Activated T-helper 2 cell treated with anti-CD3 and anti-CD28 coated beads, Interferon-gamma antibody, Interleukin-2, Interleukin-4, amounts not matched to agents 10 μg/mL and 5 μg/mL and 100 μg/mL, durations not matched to agents 14 hours and 24 hours and 36 hours (primary cell): ENCODE data around the gene C6orf120. TPM values are rescaled to one million over a fixed set of nuclear protein-coding genes. Genes with fewer than 3 reads are reported as not detected.

ENCODE experiments used
- DNase-seq: peaks from one replicate; pipeline ENCODE4 v3.0.0; 2021; ENCODE audit warnings: low spot score
- H3K27ac Mint-ChIP-seq: one replicate; pipeline ENCODE4 v1.8.0; 2021; ENCODE audit warnings: mixed read lengths
- H3K27me3 Mint-ChIP-seq: one replicate; pipeline ENCODE4 v1.8.0; 2021; ENCODE audit warnings: low read depth, mixed read lengths
- H3K36me3 Mint-ChIP-seq: one replicate; pipeline ENCODE4 v1.8.0; 2021; ENCODE audit warnings: low read depth, mixed read lengths
- H3K4me1 Mint-ChIP-seq: one replicate; pipeline ENCODE4 v1.8.0; 2021; ENCODE audit warnings: low read depth, mixed read lengths
- H3K4me3 Mint-ChIP-seq: one replicate; pipeline ENCODE4 v1.8.0; 2021; ENCODE audit warnings: low read depth, mild to moderate bottlenecking, moderate library complexity, mixed read lengths
- H3K9me3 Mint-ChIP-seq: one replicate; pipeline ENCODE4 v1.8.0; 2021; ENCODE audit warnings: mixed read lengths
- intact Hi-C: fragments of 100-400 bp; cut with micrococcal nuclease; formaldehyde crosslinking; loops from one replicate; pipeline ENCODE4 v1.15.1; 2023
- total RNA-seq: library from RNA; stranded (reverse); gene quantifications from 2 replicates; pipeline ENCODE4 v1.2.3, GENCODE V29; 2022

The C6orf120 gene
- total RNA-seq, 1 donor from 2014 or later = 18.9 TPM

DNA sequence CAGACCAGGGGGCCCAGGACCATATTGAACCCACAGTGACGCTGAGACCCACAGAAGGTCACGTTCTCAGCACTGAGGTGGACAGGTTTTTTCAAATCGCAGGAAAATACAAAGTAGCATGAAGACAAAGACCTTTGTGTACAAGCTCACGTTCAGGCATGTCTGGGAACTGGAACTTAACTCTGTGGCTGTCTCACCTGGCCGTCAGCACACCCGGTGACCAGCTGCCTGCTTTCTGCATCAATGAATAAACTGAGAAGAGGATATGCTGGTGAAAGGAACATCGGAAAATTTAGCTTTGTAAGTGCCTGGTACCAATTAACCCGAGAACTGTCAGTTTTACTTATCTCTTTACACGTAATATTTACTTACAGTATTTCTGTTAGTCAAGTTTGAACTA, 36.6 kb upstream of the C6orf120 start:
- intact Hi-C loops = no loop called here
- Mint-ChIP-seq H3K4me1 (peaks cover 7% of the 10 kb centered on the region), H3K4me3 (no peak overlapping the region), H3K9me3 (no peaks in the 10 kb centered on the region), H3K27ac (no peak overlapping the region), H3K36me3 (peaks cover 12% of the 10 kb centered on the region), H3K27me3 (no peaks in the 10 kb centered on the region)
- DNase-seq = no peak

DNA sequence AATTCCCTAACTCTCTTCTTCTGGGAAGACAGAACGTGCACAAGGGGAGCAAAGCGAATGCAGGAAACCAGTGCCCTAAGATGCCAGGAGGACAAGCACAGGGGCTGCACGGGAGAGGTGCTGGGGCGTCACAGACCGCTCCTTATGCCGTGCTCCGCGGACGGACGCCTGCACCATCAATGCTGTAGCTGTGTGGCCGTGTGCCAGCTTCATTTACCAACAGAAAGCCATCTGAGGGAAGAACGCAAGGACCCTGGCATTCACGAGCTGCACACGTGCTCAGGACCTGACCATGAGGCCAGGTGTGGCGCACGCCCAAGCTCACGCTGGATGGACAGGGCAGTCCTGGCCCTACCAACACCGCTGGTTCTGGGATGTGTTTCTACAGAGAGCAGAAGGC, 35.5 kb upstream of the C6orf120 start:
- H3K9me3 Mint-ChIP-seq = no peaks in the 10 kb centered on the region
- H3K4me3 Mint-ChIP-seq = no peak overlapping the region
- intact Hi-C loops = no loop called here
- H3K27me3 Mint-ChIP-seq = no peaks in the 10 kb centered on the region
- H3K4me1 Mint-ChIP-seq = peaks cover 7% of the 10 kb centered on the region
- H3K27ac Mint-ChIP-seq = no peak overlapping the region
- no peak for DNase-seq
- H3K36me3 Mint-ChIP-seq = peaks cover 12% of the 10 kb centered on the region

DNA sequence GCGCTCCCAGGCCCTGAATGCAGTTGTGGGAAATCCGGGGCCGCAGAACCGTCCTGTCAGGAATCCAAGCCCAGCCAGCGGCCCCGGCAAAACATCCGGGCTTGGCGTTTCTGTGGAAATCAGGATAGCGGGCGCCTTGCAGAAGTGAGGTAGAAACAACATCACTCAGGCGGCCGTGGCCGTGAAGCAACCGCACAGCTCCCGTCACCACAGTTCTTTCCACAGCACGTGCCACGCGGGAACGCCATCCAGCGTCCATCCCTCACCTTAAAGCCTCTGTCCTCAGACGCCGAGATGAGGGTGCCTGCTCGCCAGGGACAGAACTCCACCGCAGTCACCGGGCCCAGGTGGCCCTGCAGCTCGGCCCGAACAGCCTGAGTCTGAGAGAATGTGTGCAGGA, 34.2 kb upstream of the C6orf120 start:
- no peak overlapping the region for H3K27ac Mint-ChIP-seq
- intact Hi-C loops = no loop called here
- H3K4me3 Mint-ChIP-seq = no peak overlapping the region
- H3K27me3 Mint-ChIP-seq = no peaks in the 10 kb centered on the region
- DNase-seq = no peak
- peaks cover 7% of the 10 kb centered on the region for H3K4me1 Mint-ChIP-seq
- H3K9me3 Mint-ChIP-seq = no peaks in the 10 kb centered on the region
- H3K36me3 Mint-ChIP-seq = peaks cover 12% of the 10 kb centered on the region

DNA sequence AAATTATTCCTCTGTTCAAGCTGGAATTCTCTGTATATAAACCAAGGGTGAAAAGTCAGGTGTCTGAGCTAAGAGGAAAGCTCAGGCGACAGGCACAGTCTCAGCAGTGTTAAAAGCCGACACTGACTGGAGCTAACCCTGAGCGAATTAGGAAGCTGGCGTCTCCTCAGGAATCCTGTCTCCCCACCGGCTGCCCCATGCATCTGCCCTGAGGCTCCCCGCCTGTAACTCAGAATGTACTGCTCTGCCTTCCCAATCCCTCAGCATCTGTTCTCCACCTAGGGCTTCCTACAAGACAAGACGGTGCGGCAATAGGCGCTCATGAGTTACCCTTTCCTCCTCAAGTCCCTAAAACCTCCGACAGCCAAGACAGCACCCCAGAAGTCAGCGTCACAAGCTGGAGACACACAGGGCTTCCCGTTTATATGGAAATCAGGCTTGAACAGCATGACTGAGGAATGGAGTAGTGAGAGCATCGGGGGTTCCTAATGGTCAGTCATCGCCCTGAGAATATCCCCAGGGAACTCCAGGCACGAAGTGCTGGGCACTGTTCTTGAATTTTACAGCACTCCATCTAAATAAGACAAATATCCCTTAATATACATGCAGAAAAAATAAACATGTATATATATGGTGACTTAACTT, 33.6 kb upstream of the C6orf120 start:
- H3K36me3 Mint-ChIP-seq = peaks cover 7% of the 10 kb centered on the region
- no peak for DNase-seq
- H3K9me3 Mint-ChIP-seq = no peaks in the 10 kb centered on the region
- no peak overlapping the region for H3K4me3 Mint-ChIP-seq
- peaks cover 7% of the 10 kb centered on the region for H3K4me1 Mint-ChIP-seq
- no peak overlapping the region for H3K27ac Mint-ChIP-seq
- intact Hi-C loops = no loop called here
- no peaks in the 10 kb centered on the region for H3K27me3 Mint-ChIP-seq

DNA sequence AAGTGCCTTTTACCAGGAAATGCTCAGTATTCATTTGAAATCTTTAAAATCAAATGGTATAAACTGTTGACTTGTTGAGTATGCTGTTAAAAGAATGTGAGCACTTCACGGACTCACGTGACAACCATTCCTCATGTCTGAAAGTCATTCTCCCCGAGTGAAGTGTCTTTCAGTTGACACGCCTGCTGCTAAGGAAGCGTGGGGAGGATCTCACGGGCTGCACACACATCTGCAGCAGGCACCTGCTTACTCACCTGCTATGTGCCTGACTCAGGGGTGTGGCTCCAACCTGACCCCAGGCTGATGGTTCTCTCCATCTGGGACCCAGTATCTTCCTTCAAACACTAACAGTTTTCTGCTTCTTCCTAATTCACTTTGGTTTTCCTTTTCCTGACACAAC, 32.8 kb upstream of the C6orf120 start:
- Mint-ChIP-seq H3K4me3 (no peak overlapping the region), H3K9me3 (no peaks in the 10 kb centered on the region), H3K4me1 (peaks cover 7% of the 10 kb centered on the region), H3K27me3 (no peaks in the 10 kb centered on the region), H3K27ac (no peak overlapping the region), H3K36me3 (peaks cover 2% of the 10 kb centered on the region)
- no peak for DNase-seq
- intact Hi-C loops = no loop called here

DNA sequence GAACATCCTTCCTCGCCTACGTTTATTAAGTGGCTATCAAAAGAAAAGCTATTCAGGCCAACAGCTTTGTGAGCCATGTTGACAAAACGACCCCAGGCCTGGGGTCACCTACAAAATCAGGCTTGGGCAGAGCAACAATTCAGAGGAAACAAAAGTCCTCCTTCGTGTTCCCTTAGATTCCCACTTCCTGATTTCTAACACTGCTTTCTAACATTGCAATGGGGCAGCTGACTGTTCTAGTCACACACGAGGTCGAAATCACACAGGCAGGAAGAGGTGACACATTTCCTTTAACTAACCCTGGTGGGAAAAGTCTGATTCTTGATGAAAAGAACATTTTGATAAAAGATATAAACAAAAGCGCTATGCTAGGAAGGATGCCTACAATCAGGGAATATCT, 32.0 kb upstream of the C6orf120 start:
- no peaks in the 10 kb centered on the region for H3K27me3 Mint-ChIP-seq

DNA sequence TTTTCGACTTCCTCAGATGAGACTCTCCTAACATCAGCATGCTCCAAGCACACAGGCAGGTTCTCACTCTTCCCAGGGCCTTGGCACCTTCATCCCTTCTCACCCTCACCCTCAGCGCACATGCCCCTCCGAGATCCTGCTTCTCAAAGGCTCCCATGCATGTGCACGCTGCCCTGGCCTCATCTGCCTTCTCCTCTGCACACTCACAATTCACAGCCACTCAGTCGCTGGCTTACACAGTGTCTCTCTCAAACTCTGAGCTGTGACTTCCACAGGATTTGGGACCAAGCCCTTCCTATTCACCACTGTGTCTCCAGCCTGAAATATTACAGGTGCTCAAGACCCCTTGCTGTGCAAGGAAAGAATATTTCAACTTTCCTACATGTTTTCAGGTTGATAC, 30.4 kb upstream of the C6orf120 start:
- Mint-ChIP-seq H3K9me3 (no peaks in the 10 kb centered on the region), H3K4me1 (peaks cover 7% of the 10 kb centered on the region), H3K4me3 (no peak overlapping the region)

More for the DNA sequence above, 32.0 kb upstream of the C6orf120 start:
- H3K27ac Mint-ChIP-seq = no peak overlapping the region
- no peak overlapping the region for H3K4me3 Mint-ChIP-seq
- intact Hi-C loops = no loop called here
- H3K36me3 Mint-ChIP-seq = no peaks in the 10 kb centered on the region
- H3K4me1 Mint-ChIP-seq = peaks cover 7% of the 10 kb centered on the region
- no peaks in the 10 kb centered on the region for H3K9me3 Mint-ChIP-seq
- DNase-seq = no peak

DNA sequence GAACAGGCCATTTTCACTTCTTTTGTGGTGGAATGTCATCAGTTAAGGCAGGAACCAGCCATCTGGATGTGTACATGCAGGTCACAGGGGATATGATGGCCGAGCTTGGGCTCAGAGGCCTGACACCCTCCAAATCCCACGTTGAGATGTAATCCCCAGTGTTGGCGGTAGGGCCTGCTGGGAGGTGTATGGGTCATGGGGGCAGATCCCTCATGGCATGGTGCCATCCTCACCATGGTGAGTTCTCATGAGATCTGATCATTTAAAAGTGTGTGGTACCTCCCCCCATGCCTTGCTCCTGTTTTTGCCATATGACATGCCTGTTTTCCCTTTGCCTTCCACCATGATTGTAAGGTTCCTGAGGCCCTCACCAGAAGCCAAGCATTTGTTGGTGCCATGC, 26.9 kb upstream of the C6orf120 start:
- Mint-ChIP-seq H3K27me3 (no peaks in the 10 kb centered on the region), H3K4me1 (peaks cover under 1% of the 10 kb centered on the region), H3K27ac (no peak overlapping the region), H3K4me3 (no peak overlapping the region), H3K36me3 (peaks cover 5% of the 10 kb centered on the region), H3K9me3 (no peaks in the 10 kb centered on the region)
- intact Hi-C loops = no loop called here
- no peak for DNase-seq

More for the DNA sequence above, 30.4 kb upstream of the C6orf120 start:
- no peak overlapping the region for H3K27ac Mint-ChIP-seq
- intact Hi-C loops = no loop called here
- no peak for DNase-seq
- H3K36me3 Mint-ChIP-seq = no peaks in the 10 kb centered on the region
- H3K27me3 Mint-ChIP-seq = no peaks in the 10 kb centered on the region

DNA sequence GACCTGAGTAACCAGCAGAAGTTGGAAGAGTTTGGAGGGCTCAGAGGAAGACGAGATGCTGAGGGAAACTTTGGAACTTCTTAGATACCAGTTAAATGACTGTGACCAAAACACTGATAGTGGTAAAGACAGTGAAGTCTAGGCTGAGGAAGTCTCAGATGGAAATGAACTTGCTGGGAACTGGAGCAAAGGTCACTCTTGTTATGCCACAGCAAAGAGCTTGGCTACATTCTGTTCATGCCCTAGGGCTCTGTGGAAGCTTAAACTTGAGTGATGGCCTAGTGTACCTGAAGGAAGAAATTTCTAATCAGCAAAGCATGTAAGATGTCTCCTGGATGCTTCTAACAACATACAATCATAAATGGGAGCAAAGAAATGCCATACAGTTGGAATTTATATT, 24.8 kb upstream of the C6orf120 start:
- Mint-ChIP-seq H3K4me1 (no peaks in the 10 kb centered on the region), H3K36me3 (peaks cover 22% of the 10 kb centered on the region), H3K9me3 (peaks cover 12% of the 10 kb centered on the region), H3K27ac (no peak overlapping the region), H3K27me3 (no peaks in the 10 kb centered on the region), H3K4me3 (no peak overlapping the region)
- intact Hi-C loops = no loop called here
- DNase-seq = no peak

DNA sequence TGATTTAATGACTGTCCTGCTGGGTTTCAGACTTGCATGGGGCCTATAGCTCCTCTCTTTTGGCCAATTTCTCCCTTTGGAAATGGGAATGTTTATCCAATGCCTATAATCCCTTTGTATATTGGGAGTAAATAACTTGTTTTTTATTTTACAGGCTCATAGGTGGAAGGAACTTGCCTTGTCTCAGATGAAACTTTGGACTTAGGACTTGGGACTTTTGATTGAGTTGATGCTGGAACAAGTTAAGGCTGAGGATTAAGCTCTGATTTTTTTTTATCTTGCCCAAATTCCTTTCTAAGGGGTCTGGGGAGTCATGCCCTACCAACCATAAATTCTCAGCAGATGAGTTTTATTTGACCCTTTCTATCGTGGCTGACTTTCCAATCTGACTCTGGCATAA, 23.6 kb upstream of the C6orf120 start:
- Mint-ChIP-seq H3K27me3 (no peaks in the 10 kb centered on the region), H3K4me1 (no peaks in the 10 kb centered on the region), H3K9me3 (peaks cover 14% of the 10 kb centered on the region), H3K27ac (no peak overlapping the region), H3K36me3 (peaks cover 30% of the 10 kb centered on the region), H3K4me3 (no peak overlapping the region)
- intact Hi-C loops = no loop called here
- DNase-seq = no peak

DNA sequence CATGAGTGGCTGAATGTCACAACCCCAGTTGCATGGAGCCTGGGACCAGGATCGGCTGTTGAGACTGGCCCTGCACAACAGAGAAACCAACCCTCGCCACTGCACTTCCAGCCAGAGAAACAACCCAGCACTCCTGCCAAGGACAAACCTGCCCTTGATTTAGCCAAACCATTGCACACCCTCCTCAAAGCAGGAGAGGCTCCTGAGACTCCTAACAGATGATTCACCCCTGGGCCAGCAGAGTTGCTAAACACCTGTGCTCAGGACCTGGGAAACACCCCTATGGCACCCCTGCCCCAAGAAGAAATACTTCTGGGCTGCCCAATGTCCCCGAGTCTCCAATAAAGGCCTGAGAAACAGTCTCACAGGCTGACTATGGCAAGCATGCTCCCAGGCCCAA, 17.9 kb upstream of the C6orf120 start:
- DNase-seq = no peak
- H3K4me3 Mint-ChIP-seq = no peak overlapping the region
- peaks cover 69% of the 10 kb centered on the region for H3K36me3 Mint-ChIP-seq
- intact Hi-C loops = no loop called here
- no peak overlapping the region for H3K27ac Mint-ChIP-seq
- H3K4me1 Mint-ChIP-seq = no peaks in the 10 kb centered on the region
- H3K9me3 Mint-ChIP-seq = peaks cover 39% of the 10 kb centered on the region
- no peaks in the 10 kb centered on the region for H3K27me3 Mint-ChIP-seq

DNA sequence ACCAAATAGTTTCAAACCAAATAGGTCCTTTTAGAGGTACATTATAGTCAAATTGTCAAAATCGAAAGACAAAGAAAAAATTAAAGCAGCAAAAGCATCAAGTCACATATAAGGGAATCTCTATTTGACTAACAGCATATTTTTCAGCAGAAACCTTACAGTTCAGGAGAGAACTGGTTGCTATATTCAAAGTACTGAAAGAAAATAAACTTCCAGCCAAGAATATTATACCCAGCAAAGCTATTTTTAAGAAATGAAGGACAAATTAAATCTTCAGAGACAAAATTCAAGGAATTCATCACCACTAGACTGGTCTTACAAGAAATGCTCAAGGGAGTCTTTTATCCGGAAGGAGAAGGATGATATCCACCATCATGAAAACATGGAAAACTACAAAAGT, 16.1 kb upstream of the C6orf120 start:
- Mint-ChIP-seq H3K9me3 (peaks cover 34% of the 10 kb centered on the region), H3K27ac (no peak overlapping the region), H3K36me3 (peaks cover 68% of the 10 kb centered on the region), H3K4me1 (peaks cover 2% of the 10 kb centered on the region), H3K4me3 (no peak overlapping the region), H3K27me3 (no peaks in the 10 kb centered on the region)
- DNase-seq = no peak
- intact Hi-C loops = no loop called here

DNA sequence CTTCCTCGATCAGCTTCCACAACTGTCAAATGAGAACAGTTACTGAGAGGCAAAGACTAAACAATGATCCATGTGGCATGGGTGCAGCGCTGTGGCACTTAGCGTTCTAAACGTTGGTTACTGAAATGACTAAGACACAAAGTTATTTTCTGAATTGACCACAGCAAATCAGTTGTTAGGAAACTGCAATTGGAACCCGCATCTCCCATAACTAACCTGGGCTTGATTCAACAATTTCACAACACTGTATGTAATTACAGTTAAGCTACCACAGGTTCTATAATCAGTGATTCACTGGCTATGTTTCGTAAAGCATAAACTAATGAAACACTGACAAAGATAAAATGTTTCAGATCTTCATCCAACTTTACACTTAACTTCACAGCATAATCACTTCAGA, 12.6 kb upstream of the C6orf120 start:
- Mint-ChIP-seq H3K4me1 (peaks cover 2% of the 10 kb centered on the region), H3K9me3 (peaks cover 25% of the 10 kb centered on the region), H3K36me3 (peaks cover 59% of the 10 kb centered on the region), H3K27me3 (no peaks in the 10 kb centered on the region), H3K4me3 (no peak overlapping the region), H3K27ac (no peak overlapping the region)
- intact Hi-C loops = no loop called here
- DNase-seq = no peak

DNA sequence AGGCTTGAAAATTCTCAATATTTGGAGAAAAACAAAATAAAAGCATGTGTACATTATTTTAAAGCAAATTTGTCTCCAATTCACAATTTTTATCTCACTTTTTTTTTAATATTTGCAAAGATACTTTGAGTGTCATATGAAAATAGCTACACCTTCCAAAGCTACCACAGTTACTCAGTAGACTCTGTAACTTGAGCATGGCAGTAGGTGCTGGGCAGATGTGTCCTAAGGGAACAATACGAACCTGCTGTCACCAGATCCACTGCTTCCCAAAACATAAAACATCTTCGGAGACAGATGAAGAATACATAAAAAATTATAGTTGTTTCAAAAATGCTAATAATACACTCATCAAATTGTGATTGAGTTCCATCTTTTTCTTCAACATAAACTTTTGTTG, 10.7 kb upstream of the C6orf120 start:
- Mint-ChIP-seq H3K4me3 (no peak overlapping the region), H3K27ac (no peak overlapping the region), H3K27me3 (no peaks in the 10 kb centered on the region), H3K36me3 (peaks cover 47% of the 10 kb centered on the region), H3K9me3 (peaks cover 11% of the 10 kb centered on the region), H3K4me1 (peaks cover 2% of the 10 kb centered on the region)
- no peak for DNase-seq
- intact Hi-C loops = no loop called here
